Erythroblast (primary cell): ENCODE results near the gene OR1F1.
"Not testable (repeated sequence)": the region's sequence is repeated elsewhere in the genome, so short reads cannot be mapped to it uniquely, and the experiment has no call there.

Source experiments
- DNase-seq, 2 experiments: peaks; one replicate each; lab custom pipeline; 2025; lab: John Stamatoyannopoulos, UW
- GATA1 ChIP-seq: IDR thresholded peaks from 2 replicates; pipeline ENCODE4 v1.6.1; 2011; ENCODE audit warnings: low read depth, mild to moderate bottlenecking, control low read depth, low read length, moderate library complexity
- POLR2A ChIP-seq: IDR thresholded peaks from 2 replicates; pipeline ENCODE4 v1.6.1; 2011; ENCODE audit warnings: mild to moderate bottlenecking, low read length

The OR1F1 gene

GRCh38 chr16:3158510-3159314 lies 29.3 kb upstream of the OR1F1 start:
- peak; percentile 32 for TF ChIP-seq POLR2A
- no peak for TF ChIP-seq GATA1
- peak; percentile 84 to 90 for DNase-seq

GRCh38 chr16:3161235-3162018 lies 26.6 kb upstream of the OR1F1 start:
- no peak for TF ChIP-seq POLR2A
- no peak for TF ChIP-seq GATA1
- no peak for DNase-seq

DNA sequence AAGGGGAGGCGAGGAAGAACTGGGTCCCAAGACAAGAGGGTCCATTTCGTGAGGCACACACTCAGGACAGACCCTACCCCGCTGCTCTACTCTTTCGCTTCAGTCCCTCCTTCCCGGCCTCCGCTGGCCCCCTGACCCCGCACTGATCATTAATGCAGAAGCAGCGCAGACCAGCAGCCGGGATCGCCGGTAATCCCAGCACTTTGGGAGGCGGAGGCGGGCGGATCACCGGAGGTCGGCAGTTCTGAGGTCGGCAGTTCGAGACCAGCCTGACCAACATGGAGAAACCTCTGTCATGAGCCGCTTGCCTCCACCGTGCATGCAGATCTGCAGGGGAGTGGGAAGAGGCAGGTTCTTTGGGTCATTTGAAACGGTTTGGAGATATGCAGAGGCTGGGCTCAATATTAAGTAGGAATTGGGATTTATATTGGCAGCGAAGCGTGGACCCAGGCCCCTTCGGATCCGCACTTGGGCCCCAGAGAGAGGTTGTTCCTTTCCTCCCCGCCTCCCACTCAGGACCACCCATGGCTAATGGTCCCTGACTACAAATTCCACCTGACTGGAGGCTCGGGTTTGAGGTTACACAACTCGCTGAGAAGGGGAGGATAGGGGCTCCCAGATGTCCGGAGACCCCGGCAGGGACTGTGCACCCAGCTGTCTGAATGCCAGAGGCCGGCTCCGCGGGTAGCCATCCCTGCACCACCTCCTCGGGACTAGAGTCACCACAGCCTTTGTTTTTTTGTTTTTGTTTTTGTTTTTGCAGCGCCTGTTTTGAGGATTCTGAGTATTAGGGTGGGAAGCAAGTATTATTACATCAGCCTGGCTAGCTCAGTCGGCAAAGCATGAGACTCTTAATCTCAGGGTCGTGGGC lies 23.6 kb upstream of the OR1F1 start:
- no peak for TF ChIP-seq POLR2A
- no peak for TF ChIP-seq GATA1
- no peak for DNase-seq

DNA sequence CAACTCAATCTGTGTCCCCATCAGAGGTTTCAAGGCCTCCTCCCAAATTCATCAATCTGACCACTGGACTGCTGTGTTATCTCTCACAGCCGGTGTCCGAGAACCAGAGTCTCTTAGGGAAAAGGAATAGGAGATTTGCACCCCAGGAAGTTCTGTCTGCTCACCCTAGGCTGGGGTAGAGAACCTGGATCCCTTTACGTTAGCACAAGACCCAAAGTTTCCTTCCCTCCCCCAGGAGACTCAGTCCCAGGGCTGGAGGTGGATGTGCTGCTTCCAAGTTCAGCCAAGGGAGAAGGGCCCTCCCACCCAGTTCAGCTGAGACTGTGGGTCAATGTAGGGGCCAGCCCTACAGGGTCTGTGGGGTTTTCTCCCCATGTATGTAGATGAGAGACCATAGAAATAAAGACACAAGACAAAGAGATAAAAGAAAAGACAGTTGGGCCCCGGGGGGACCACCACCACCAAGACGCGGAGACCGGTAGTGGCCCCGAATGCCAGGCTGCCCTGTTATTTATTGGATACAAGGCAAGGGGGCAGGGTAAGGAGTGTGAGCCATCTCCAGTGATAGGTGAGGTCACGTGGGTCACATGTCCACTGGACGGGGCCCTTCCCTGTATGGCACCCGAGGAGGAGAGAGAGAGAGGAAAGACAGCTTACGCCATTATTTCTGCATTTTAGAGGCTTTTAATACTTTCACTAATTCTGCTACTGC lies 22.7 kb upstream of the OR1F1 start:
- DNase-seq, result no peak
- TF ChIP-seq GATA1 (no peak), POLR2A (no peak)

DNA sequence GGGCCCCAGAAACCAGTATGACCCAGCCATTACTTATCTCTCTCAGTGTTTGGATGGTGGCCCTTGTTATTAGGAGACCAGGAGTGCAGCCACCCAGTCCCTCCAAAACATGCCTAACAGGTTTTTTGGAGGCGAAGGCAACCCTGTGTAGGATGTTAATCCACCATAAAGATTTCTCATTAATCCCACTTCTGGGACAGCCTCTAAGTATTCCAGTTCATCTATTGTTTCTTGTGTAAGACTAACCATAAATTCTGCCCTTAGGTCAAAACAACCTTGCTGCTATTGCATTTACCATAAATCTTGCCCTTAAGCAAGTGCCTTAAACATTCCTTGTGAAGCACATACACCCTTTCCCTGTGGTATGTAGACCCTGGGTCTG lies 21.5 kb upstream of the OR1F1 start:
- DNase-seq, result no peak
- TF ChIP-seq GATA1 (no peak), POLR2A (no peak)

DNA sequence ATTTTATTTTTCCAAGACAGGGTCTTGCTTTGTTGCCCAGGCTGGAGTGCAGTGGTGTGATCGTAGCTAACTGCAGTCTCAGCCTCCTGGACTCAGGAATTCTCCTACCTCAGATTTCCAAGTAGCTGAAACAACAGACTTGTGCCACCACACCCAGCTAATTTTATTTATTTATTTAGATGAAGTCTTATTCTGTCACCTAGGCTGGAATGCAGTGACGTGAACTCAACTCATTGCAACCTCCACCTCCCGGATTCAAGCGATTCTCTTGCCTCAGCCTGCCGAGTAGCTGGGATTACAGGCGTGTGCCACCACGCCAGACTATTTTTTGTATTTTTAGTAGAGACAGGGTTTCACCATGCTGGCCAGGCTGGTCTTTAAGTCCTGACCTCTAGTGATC lies 19.3 kb upstream of the OR1F1 start:
- DNase-seq, result not testable (repeated sequence)

DNA sequence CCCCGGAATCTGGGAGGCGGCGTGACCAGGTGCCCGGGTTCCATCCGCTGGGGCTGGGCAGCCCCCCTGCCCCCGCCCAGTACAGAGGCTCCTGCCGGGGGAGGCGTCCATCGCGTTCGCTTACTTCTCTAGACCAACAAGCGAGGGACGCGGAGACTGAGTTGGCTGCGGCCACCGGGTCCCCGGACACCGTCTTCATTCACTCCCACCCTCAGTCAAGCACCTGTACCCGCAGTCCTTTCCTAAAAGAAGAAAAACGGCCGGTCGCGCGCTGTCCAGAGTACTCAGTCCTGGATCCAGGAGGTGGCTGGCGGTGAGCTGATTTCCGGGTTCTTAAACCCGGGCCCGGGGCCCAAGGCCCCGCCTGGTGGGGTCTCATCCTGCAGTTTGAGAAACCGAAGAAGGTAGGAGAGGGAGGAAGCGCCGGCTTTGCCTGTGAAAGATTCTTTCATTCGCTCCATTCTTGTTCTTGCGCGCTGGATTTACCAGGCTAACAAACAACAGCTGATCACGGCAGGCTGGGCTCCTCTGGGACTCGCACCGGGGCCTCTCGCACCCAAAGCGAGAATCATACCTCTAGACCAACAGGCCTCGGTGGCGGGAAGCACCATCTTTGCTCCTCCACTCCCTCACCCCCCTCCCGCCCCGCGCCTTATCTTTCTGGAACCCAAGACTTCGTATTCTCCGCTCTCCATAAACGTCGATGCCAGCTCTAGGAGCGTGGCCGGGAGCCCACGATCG lies 17.4 kb upstream of the OR1F1 start:
- TF ChIP-seq POLR2A, result no peak
- no peak for TF ChIP-seq GATA1
- no peak for DNase-seq

GRCh38 chr16:3171181-3171854 lies 16.7 kb upstream of the OR1F1 start:
- TF ChIP-seq POLR2A (no peak), GATA1 (no peak)
- no peak for DNase-seq

- TF ChIP-seq POLR2A, result no peak
- no peak for TF ChIP-seq GATA1
- DNase-seq, result peak; percentile 36 to 42
Observed at GRCh38 chr16:3171855-3172593, 16.0 kb upstream of the OR1F1 start.

DNA sequence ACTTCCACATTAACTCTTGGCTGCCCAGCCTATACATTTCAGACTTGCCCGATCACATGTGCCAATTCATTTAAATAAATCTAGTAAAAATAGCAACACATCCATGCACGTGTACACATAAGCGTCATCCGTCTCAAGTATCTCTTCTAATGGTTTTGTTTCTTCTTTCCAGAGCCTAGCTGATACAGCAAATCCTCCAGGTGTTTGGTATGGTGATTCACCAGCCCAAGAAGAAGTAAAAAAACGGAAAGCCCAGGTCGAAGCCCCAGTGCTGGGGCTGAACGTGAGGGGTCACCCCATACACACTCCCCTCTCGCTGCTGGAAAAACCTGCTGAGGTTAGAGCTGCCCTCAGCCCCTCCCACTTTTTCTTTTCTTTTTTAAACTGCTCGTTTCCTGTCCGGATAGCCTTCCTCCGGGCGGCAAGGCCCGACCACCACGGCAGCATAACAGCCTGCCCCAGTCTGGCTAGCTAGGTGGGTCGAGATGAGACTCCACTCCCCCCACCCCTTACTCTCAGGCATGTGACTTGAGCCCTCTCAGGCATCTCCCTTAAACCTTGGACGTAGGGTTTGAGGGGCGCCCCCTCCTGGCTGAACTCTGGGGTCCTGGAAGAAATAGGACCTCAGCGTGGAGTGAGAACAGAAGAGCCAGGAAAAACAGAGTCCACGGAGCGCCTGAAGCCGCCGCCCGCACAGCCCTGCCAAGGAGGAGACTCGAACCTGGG lies 13.9 kb upstream of the OR1F1 start:
- peak; percentile 58 to 64 for DNase-seq
- TF ChIP-seq GATA1 (no peak), POLR2A (no peak)
